Fibroblast of skin of right quadriceps (primary cell): Measurements from ENCODE around the gene S1PR2.
"Not testable (repeated sequence)": the region's sequence is repeated elsewhere in the genome, so short reads cannot be mapped to it uniquely, and the experiment has no call there.

Experiments used
- DNase-seq: peaks from one replicate; pipeline ENCODE4 v3.0.0-alpha.2; 2013

The S1PR2 gene

GRCh38 chr19:10252707-10253106 lies 21.6 kb upstream of the S1PR2 start:
- no peak for DNase-seq

- peak; percentile 99 for DNase-seq
Observed at GRCh38 chr19:10251792-10252694, 20.9 kb upstream of the S1PR2 start, which contains the start of gene MRPL4. Gene MRPL4 (plus strand): TSS chr19:10252214. CDS start chr19:10252254, 40 bp downstream.

DNA sequence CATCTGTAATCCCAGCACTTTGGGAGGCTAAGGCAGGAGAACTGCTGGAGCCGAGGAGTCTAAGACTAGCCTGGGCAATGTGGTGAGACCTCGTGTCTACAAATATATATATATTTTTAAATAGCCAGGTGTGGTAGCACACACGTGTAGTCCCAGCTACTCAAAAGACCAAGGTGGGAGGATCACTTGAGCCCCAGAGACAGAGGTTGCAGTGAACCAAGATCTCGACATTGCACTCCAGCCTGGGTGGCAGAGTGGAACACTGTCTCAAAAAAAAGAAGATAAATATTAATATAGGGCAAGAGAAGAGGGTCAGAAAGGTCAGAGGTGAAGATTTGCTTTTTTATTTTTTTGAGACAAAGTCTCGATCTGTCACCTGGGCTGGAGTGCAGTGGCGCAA lies 15.4 kb upstream of the S1PR2 start:
- DNase-seq: no peak

DNA sequence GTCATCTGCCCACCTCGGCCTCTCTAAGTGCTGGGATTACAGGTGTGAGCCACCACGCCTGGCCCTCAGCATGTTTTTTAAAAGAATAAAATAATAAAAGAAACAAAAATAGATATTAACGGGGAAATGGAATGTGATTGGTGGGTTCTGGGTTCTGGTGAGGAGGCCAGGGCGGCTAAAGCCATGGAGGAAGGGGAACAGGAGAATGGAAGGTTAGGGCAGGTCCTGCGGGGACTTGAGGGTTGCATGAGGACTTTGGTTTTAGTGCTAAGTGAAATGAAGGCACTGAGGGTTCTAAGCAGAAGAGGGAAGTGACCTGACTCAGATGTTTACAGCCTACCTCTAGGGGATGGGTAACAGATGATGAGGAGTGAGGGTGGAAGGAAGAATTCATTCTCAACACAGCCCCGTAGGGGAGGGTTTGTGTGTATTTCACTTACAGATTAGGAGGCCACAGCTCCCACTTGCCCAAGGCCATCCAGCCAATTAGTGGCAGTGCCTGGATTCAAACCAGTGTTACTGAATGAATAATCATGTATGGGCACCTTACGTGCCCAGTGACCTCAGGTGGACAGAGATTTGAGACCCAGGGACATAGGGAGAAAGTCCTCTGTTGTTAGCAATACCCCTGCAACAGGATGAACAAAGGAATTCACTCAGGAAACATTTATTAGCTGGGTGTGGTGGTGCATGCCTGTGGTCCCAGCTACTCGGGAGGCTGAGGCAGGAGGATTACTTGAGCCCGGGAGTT lies 14.2 kb upstream of the S1PR2 start:
- DNase-seq: no peak

DNA sequence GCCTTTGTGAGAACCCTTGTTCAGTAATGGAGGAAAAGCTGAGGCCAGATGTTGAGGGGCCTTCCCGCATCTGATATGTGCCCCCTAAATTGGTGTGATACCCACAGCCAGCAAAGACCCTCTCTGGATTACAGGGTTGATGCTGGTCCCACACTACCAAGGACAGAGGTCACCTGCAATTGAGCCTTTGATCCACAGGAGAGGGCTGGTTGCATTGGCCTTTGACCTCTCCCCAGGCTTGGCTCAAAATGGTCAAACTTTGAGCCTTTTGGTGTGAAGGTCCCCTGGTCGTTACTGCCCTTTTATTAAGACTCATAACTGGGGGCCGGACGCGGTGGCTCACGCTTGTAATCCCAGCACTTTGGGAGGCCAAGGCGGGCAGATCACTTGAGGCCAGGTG lies 12.5 kb upstream of the S1PR2 start:
- no peak for DNase-seq

- not testable (repeated sequence) for DNase-seq
Observed at GRCh38 chr19:10241826-10242449, 10.8 kb upstream of the S1PR2 start.

DNA sequence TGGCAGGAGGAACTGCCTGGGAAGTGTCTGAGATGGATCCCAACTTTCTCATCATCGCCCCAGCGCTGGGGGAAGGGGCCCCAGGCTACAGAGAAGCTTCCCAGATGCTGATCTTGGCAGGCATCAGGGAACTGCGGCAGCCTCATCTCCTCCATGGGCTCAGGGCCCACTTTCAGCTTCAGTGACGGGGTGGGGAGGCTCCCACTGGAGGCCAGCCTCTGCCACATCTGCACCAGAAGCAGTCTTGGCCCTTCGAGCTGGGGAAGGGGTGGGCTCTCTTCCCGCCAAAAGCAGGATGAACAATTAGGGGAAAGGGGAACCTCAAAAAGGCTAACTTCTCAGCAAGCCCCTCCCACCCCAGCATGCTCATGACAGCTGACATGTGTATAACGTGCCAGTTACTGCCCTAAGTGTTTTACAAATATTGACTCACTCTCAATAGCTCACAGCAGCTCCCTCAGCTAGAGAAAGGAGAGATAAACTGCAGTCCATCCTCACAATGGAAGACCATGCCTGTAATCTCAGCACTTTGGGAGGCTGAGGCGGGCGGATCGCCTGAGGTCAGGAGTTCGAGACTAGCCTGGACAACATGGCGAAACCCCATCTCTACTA lies 7.1 kb upstream of the S1PR2 start:
- DNase-seq: peak; percentile 86

GRCh38 chr19:10237702-10238101 lies 6.6 kb upstream of the S1PR2 start:
- no peak for DNase-seq

GRCh38 chr19:10235409-10235808 lies 4.3 kb upstream of the S1PR2 start:
- not testable (repeated sequence) for DNase-seq

- no peak for DNase-seq
Observed at GRCh38 chr19:10235003-10235402, 3.9 kb upstream of the S1PR2 start.

DNA sequence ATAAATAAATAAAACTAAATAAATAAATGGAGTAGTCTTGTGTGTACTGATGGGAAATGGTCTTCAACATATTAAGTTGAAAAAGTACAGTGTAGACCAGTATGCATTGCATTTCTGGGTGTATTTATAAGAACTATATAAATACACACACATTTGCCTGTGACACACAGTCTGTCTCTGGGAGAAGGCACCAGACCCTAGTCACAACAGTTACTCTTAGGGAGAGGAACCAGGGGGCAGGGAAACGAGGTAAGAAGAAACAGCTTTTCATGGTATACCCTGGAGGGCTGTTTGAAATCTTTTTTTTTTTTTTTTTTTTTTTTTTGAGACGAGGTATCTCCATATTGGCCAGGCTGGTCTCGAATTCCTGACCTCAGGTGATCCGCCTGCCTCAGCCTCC lies 2.8 kb upstream of the S1PR2 start:
- no peak for DNase-seq

GRCh38 chr19:10231612-10232228 lies 589 bp upstream of the S1PR2 start:
- no peak for DNase-seq

DNA sequence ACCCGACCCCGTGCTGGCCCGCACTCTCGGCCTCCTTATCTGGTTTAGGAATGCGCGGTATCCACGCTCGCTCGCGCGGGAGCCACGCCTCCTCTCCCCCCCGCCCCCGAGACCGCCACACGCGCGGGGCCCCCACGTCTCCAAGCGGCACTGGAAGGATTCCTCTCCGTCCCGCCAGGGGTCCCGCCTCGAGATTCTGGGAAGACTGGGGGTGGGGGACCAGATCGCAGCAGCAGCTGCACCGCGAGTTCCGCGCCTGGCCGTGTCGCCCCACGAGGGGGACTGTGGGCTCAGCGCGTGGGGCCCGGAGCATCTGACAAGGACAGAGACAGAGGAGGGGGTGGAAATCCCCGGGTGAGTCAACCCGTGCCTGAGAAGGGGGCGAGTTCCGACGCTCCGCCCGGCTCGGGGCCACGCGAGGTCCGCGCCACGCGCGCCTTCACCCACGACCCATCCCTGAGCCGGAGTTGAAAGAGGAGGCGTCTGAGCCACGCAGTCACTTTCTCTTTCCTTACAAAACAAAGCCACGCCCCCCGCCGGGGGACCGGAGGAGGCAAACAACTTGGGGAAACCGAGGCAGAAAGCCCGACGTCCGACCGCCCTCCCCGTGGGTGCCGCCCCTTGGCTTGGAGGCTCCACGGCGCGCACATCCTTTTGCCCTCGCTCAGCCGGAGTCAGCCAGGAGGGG lies 814 bp downstream of the S1PR2 start:
- peak; percentile 42 for DNase-seq

DNA sequence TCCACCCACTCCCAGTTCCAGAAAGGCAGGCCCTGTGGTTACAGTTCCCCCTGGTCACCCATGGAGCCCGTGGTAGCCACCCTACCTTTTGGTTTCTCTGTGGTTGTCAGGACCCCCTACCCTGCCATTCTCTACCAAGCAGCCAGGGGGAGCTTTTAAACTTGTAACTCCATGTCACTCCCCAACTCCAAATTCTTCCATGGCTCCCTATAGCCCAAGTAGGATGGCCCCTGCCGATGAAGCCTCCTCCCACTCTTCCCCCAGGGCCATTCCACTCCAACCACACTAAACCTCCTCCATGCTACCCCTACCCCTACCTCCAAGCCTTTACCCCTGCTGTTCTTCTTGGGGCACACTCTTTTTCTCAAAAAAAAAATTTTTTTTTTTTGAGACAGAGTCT lies 2.2 kb downstream of the S1PR2 start:
- DNase-seq: no peak

DNA sequence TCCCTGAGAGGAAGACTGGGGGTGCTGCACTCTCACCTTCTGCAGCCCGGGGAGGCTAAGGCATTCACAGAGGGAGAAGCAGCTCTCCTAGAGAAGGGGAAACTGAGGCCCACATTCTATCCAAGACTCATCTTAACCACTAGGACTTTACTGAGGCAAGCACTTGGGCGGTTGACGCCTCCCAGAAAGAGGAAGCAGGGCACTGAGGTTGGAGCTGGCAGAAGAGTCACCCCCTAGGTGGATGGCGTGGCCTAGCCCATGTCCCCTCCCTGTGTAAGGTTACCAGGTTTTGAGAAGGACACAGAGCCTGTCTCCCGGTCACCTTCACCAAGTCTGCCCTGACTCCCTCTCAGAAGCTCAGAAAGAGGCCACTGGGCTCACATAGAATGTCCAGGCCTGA lies 2.7 kb downstream of the S1PR2 start:
- DNase-seq: no peak

DNA sequence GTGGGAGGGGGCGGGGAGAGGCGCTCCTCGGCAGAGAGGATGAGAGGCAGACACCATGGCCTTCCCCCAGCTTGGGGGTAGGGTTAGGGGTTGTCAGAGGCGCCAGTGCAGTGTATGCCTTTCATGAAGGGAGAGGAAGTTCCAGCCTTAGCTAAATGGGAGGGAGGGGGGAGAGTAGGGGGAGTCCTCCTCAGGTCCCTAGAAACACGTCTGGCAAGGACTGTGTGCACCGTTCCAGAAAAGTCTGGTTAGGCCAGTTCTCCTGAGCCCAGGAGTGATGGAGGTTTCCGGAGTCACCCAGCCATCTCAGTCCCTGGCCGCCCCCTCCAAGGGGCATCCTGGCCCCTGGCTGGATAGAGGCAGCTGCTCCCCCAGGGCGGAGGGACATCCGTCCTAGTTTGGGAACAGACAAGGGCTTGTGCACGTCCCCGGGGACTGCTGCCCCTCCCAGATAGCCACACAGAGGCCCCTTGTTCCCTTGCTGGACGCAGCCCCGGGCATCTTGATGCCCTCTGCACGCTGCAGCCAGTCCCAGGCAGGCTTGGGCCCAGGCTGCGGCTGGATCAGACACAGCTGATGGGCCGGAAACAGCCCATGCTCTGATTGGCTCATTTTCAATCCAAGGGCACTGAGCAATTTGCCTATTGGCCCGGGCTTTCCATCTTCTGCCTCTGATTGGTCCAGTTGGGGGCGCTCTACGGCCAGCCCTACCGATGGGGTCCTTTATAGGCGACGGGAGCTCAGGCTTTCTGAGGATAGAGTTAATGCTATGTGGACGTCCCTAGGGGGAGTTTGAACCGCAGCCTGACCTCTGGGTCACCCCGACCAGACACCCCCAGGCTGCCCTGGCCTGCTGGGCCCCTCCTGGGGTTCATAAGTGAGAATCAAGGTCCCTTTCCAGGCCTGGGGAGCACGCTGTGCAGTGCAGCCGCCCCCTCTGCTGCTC lies 3.8 kb downstream of the S1PR2 start:
- no peak for DNase-seq

DNA sequence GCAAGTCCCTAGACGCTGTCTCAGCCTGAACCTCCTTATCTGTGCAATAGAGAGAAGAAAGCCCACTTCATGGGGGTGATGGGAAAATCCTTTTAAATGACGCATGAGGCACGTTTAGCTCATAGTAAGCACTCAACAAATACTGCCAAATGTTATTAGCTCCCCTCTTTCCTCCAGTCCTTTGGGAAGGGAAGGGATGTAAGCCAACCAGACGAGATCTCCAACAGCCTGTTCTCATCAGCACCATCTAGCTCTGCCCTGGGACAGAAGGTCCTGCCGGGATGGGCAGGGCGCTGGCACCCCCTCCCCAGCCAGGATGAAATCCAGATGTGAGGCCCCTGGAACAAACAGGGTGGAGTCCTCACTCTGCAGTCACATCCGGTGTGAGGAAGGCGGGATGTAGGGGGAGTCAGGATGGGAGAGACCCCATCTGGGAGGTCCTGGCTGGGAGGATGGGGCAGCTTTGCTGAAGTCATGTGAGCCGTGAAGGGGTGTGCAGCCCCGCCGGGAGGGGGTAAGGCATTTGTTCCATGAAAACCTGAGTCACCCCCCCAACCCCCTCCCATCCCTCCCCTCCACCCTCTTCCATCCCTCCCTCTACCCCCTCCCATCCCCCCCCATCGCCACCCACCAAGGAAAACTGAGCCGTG lies 4.6 kb downstream of the S1PR2 start:
- DNase-seq: peak; percentile 96

DNA sequence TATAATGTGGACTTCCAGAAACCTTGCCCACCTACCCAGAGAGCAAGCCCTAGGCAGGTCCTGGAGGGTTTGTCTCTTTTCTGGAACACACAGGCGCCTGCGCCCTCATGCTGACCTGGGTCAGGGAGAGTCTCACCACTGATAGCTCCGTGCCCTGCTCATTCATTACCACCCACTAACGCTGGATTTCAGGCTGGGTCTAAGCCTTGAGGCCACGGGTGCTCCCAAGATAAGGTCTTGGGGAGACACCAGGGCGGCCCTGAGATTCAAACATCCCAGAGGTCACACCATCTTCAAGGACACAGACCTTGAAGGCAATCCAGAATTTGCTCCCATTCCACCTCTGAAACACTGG lies 5.1 kb downstream of the S1PR2 start:
- DNase-seq: no peak

DNA sequence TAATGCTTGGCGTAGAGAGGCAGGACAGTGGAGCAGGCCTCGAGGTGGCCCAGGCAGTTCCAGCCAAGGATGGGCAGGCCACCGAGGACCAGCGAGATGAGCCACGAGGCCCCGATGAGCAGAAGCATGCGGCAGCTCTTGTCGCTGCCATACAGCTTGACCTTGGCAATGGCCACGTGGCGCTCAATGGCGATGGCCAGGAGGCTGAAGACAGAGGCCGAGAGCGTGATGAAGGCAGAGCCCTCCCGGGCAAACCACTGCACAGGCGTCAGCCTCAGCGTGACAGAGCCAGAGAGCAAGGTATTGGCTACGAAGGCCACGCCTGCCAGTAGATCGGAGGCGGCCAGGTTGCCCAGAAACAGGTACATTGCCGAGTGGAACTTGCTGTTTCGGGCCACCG lies 6.8 kb downstream of the S1PR2 start:
- no peak for DNase-seq

DNA sequence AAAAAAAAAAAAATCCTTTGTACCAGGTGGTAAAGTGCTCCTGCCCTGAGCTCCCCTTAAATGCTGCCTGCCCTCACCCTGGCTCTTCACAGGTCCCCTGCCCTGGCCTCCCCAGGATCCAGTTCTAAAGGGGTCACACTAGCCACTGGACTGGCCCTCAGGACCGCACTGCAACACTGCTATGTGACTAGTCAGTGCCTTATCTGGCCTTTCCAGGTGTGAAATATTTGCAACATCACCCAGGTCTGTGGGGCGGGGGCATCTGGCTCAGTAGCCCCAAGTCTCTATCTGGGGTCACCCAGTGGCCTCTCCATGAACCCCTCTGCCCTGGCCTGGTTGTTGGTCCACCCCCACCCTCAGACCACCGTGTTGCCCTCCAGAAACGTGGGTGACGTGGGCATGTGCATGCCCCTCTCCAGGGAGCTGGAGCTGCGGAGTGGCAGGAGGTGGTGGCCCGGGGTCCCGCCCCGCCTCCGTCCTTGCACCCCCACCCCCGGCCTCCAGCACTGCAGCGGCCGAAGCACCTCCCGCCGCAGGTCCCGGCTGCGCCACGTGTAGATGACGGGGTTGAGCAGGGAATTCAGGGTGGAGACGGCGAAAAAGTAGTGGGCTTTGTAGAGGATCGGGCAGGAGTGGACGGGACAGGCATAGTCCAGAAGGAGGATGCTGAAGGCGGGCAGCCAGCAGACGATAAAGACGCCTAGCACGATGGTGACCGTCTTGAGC lies 7.5 kb downstream of the S1PR2 start:
- DNase-seq: no peak
